ENCODE data around the gene PPP3CA.

The PPP3CA gene

DNA sequence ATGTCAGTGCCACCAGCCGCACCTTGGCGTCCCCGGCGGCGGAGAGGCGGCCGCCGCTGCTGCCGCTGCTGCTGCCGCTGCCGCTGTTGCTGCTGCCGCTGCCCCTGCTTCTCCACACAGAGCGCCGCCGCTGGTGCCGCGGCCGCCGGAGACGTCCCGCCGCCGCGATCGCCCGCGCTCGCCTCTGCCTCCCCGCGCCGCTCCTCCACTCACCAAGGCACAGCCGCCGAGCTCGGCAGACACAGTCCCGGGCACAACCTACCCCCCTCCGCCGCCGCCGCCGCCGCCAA lies at the start of gene PPP3CA:
TSS of gene PPP3CA (minus strand) at position 260 of the 290 bp plus-strand sequence.
- no peak for DNase-seq

DNA sequence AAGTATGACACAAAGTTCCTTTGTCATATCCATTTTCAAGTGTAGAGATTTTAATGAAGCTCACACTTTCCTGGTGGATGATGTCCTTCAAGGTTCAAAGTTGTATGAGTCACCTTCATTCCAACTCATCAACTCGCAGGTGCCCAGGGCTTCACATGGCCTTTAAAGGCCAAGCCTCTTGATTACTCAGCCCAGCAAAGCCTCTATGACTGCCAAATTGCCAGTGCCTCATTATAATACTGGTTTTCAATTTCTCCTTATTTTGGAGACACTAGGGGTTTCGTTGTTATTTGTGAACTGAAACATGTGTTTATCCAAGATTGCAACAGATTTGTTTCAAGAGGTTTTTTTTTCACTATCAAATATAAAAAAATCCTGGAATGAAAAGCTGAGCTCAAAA lies 45.9 kb upstream of the PPP3CA start:
- no peak for DNase-seq

DNA sequence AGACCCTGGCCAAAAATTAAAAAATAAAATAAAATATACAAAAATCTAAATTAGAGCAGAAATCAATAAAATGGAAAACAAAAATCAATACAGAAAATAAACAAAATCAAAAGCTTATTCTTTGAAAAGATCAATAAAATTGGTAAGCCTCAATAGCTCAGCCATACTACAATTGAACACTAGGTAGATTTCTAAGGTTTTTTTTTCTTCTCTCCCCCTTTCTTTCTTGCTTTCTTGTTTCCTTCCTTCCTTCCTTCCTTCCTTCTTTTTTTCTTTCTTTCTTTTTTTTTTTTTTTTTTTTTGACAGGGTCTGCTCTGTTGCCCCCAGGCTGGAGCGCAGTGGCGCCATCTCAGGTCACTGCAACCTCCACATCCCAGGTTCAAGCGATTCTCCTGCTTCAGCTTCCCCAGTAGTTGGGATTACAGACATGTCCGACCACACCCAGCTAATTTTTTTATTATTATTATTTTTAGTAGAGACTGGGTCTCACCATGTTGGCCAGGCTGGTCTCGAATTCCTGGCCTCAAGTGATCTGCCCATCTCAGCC lies 23.4 kb upstream of the PPP3CA start:
- no peak for DNase-seq

DNA sequence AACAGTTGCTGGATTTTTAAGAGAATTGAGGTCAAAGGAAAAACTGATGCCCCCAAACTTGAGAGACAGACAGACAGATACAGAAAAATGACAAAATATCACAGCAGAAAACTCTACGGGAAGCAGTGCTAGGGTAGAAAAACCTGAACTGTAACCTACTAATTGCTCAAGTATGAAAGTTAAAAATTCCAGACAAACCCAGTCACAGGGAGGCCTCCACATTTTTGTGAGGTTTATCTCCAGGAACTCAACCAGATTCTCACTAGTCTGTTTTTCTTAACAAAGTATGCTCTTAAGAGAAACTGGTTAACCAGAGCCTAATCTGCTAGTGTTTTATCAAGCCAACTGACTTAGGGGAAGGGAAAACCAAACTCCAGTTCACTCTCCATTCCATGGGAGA lies 19.9 kb upstream of the PPP3CA start:
- DNase-seq: no peak

GRCh38 chr4:101366331-101366730 lies 19.0 kb upstream of the PPP3CA start:
- no peak for DNase-seq

DNA sequence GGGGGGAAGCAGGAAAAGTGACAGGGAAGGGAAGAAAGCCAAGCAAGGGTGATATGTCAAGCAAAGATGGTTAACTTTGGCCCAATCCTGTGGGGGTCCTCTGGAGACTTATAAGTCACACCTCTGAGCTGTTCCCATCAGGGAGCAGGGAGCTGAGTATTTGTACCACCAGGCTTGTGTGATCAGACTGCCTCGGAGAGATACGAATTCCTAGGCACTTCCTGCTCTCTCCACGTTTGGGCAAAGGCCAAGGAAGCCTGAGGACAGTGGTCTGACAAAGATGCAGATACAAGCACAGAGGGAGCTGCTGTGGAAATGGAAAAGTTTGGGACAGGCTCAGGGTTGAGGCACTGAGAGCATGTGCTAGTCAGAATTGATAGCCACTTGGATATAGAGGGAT lies 10.4 kb upstream of the PPP3CA start:
- DNase-seq: no peak

DNA sequence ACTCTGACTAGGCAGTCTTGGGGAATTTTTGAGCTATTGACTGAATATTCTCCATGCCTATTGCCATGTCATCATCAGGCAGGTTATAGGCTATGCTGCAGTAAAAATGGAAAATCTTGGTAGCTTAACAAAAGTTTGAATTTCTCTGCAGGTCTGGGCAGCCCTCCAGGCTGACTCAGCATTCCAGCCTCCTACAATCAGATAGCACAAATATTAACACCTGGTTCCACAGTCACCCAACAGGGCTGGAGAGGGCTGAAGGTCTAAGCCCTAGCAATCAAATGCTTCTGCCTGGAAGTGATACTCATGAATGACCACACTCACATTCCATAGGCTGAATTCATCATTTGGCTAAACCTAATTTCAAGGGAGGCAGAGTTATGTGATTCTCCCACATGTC lies 9.6 kb upstream of the PPP3CA start:
- no peak for DNase-seq

GRCh38 chr4:101355767-101356702 lies 8.7 kb upstream of the PPP3CA start:
- DNase-seq: no peak

DNA sequence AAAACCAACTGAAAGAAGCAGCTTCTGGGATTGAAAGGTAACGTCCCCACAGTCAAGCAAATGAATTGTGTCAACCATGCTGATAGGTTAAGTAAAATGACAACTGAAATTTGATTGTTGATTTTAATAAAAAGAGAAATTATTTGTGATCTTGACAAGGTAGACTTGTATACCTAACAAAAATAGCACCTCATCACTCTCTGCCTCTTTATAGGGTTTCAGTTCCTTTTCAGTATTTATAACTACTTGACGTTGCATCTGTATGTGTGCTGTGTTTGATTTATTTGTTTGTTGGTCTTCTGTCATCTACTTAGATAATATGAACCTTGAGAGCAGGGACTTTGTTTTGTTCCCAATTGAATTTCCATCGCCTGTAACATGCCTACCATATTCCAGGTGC lies 7.9 kb upstream of the PPP3CA start:
- DNase-seq: no peak

DNA sequence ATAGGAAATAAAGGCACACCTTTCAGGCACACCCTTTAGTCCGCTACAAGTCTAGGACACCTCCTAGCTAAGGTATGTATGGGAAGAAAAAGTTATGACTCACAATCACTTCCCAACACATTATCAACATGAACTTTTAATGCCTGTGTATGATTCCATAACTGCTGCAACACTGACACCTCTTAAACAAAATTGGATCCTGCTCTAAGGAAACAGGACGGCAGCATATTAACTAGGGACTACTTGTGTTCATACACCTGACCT lies 2.4 kb upstream of the PPP3CA start:
- DNase-seq: no peak

DNA sequence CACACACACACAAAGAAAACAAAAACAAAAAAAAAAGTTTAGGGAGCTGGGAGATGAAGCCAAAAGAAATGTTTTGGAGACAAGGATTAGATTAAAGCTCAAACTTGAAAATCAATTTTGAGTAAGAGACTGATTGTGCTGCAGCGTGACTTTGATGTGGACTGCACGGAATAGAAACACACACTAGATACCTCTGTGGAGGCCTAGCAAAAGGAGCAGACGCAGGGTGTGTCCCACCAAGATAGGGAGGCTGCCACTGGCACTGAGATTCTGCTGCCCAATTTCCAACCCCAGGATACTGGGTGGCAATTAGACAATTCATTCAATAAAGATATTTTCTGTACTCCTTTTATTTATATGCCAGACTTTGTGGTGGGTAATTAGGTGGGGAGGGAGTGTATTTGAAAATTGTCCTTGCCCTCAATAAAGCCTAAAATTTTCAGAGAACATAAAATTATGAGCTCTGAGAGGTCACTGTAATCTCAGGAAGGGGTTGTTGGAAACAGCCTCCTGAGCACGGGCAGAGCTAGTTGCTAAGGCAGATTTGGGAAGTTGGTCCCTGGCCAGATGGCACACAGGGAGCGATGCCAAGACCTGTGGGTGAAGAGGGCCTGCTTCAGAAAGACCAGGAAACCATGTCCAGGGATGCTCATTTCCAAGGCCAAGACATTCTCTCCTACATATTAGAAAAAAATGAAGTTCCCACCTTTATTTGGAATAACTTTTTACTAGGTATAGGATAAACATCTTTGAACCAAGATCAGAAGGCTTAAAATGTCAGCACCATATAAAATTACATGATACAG lies 1.9 kb upstream of the PPP3CA start:
- no peak for DNase-seq

GRCh38 chr4:101348367-101348827 lies 1.1 kb upstream of the PPP3CA start:
- DNase-seq: peak in 1 of 2 donors; percentile 22

DNA sequence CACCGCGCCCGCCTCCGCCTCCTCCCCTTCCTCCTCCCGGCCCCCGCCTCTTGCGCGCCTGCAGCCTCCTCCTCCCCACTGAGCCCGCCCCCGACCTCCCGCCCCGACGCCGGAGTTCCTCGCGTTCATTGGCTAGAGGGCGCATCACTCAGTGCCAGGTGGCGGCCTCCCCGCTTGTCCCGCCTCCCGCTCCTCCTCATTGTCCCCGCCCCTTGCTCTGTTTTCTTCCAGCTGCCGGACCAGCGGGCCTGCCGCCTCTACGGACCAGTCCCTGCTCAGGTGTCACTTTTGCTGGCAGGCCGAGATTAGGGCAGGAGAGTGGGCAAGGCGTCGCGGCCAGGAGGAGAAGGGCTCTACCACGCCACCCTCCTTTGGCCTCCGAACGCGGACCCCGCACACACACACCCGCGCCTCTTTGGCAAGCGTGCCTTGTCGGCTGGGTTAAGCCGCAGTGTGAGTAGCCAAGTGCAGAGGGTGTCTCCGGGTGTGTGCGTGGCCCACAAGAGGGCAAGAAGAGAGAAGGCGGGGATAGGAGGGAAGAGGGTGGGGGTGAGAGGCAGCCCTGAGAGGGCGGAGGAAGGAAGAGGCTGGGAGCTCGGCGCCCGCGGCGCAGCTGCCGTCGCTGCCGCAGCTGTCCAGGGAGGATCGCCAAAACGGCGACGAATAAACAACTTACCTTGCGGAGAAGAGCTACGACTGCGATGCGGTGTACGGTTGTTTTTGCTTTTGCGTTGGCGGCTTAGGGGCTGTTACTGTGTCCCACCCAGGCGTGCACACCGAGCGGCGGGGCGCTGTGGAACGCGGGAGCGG lies 436 bp upstream of the PPP3CA start:
- DNase-seq: peak; percentile 98 to 99

DNA sequence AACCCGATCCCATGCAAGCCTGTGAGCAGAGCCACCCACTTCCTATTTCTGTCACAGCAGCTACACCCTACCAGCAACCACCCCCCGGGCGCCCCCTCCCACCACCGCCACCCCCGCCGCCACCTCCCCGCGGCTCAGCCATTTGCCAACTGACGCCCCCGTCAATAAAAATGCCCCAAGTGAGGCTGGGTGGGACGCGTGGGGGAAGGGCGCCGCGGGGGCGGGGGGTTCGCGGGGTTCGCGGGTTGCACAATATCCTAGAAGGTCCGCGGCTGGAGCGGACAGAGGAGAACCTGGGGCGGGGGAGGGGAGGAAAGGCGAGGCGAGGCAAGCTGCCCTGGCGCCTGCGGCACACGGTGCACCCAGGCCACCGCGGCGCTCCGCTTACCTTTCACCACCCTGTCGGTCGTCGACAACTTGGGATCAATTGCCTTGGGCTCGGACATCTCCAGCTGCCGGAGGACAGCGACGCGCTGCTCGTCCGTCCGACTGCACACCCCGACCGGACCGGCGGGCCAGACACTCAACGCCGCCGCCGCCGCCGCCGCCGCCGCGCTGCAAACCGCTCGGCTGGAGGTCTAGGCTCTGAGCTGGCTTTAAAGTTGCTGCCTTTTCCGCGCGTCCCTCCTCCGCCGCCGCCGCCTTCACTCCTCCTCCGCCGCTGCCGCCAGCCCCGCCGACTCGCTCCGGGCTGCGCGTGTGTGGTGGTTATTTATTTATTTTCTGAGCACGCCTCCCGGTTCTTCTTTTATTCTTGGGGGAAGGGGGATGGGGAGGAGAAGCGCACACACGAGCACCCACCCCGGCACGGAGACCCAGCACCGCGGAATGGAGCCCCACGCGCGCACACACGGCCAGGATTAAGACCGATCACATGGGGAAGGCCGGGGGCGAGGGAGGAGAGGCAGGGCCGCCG lies 717 bp downstream of the PPP3CA start:
- peak; percentile 29 to 37 for DNase-seq

- DNase-seq: peak; percentile 17 to 21
Observed at GRCh38 chr4:101345596-101346350, 1.6 kb downstream of the PPP3CA start.

- no peak for DNase-seq
Observed at GRCh38 chr4:101345271-101345595, 2.1 kb downstream of the PPP3CA start.

DNA sequence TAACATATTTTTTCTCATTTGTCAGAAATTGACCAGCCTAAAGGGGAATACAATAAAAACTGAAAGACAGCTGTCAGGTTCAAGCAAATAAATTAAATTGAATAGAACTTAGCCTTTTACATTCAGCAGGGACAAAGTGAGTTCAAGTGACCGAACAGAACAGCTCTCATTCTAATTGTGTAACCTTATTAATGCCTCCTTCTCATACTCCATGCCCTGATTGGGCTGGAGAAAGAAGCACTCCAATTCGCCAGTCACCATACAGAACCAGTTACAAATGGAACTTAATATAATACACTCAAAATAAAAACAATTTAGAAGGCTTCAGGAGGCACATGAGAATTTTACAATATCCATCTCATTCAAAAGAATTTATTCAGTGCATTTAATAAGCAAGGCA lies 8.0 kb downstream of the PPP3CA start:
- no peak for DNase-seq

DNA sequence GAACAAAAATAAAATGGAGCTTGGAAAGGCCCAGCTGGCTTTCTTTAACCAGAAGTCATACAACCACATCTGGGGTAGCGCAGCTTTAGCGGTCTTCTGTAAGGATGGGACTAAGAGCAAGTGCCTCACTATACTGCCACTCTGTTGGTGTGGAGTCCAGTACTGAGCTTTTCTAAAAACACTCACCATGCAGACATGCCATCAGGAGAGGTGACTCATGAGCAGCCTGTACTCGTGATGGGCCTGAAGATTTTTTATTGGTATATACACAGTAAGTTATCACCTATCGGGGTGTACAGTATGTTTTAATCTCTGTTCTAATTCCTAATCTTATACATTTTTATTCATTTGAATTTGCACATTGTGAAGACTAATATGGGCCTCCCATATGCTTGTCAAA lies 9.6 kb downstream of the PPP3CA start:
- no peak for DNase-seq

- no peak for DNase-seq
Observed at GRCh38 chr4:101334963-101335572, 12.3 kb downstream of the PPP3CA start.

- DNase-seq: no peak
Observed at GRCh38 chr4:101332424-101332823, 14.9 kb downstream of the PPP3CA start.

DNA sequence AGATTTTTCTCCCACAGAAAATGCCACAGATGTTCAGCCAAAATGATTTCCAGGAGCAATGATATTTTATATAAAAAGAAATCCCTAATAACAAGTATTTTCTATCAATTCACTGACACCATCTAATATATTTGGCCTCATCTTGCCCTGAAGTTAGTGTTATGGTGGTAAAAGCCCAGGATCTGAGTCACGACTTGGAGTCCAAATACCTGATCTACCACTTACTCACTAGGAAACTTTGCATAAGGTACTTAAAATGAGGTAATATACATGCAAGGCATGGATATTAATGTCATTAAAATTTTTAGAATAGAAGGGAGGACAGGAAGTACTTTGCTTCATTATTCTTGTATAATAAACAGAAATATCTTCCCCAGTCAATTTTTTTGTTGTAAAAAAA lies 16.3 kb downstream of the PPP3CA start:
- DNase-seq: no peak

Data from stimulated activated CD4-positive, alpha-beta T cell treated with anti-CD3 and anti-CD28 coated beads, Interleukin-2, amount 100 ng/mL, for 48 hours (primary cell).